HG03097 (cell line): ENCODE results near the gene KCNK16.
A peak's percentile ranks its signal among the peaks of the same experiment; 100 is the strongest.
"Not testable (repeated sequence)": the region's sequence is repeated elsewhere in the genome, so short reads cannot be mapped to it uniquely, and the experiment has no call there.

ENCODE experiments used
- ATAC-seq: cut with Tn5 transposase; IDR thresholded peaks from one replicate; pipeline ENCODE4 v1.9.1; 2021; ENCODE audit not compliant: unreplicated experiment, low FRiP score

Gene KCNK16

GRCh38 chr6:39312912-39313525 is 9.5 kb downstream of the KCNK16 start:
- ATAC-seq, result no peak

DNA sequence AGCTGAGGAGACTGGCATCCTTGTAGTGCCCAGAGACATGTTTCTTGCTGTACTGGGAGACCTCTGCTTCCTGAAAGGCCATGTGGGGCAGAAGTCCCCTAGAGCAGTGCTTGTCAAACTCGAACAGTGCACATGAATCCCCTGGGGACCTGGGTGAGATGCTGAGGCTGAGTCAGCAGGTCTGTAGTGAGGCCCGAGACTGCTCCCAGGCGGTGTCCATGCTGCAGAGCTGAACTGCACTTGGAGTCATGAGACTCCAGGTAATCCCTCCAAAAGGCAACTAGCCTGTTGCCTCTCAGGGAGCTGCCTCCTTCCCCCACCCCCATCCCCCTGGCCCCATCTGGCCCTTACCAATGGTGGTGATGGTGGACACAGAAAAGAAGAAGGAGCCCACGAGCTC is 12.0 kb downstream of the KCNK16 start:
- no peak for ATAC-seq

GRCh38 chr6:39309942-39310531 is 12.5 kb downstream of the KCNK16 start:
- ATAC-seq, result no peak

- ATAC-seq, result no peak
Observed at GRCh38 chr6:39307462-39307861, 15.0 kb downstream of the KCNK16 start.

DNA sequence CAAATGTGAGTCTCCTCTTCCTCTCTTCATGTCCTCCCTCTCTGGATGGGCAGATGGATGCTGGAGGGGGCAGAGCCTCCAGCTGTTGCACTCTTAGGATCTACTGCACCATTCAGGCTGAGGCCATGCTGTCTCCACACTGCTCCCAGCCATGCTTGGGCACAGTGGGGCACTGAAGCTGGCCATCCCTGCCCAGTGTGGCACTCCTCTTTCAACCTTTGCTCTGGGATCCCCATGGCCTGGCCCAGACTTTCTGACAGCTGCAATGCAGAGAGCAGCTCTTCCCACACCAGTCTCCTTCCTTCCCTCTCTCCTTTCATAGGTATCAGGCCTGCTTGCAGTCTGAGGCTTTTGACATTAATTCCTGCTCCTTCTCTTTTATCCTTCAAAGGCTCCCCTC is 17.6 kb downstream of the KCNK16 start:
- ATAC-seq, result no peak

- ATAC-seq, result no peak
Observed at GRCh38 chr6:39303425-39304153, 18.9 kb downstream of the KCNK16 start.

DNA sequence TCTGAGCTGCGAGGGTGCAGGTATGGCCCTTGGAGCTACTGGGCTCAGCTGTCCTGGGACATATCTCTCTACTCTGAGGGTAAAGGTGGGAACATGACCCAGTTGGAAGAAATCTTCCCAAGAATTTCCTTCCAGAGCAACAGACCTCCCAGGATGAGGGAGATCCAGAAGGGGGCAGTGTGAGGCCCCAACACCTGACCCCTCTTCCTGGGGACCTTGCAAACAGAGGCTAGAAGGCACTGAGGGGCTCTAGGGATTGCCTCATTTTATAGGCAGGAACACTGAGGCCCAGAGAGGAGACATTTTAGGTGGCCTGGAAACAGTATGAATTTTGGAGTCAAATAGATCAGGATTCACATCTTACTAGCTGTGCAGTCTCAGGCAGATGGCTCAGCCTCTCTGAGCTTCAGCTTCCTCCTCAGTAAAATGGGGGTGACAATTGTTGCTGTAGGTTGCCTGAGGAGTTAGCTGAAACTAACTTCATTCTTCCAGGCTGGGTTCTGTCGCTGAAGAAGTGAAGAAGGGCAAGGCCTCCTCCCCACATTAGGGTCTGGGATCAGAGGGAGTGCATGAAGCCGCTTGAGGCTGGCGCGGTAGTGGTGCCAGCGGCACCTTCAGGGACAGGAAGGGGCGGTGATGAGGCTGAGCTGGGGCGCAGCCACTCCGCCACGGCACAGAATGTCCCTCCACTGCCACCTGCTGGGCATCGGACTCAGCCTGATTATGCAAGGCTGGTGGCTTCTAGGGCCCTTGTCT is 19.7 kb downstream of the KCNK16 start:
- ATAC-seq, result peak; percentile 71

DNA sequence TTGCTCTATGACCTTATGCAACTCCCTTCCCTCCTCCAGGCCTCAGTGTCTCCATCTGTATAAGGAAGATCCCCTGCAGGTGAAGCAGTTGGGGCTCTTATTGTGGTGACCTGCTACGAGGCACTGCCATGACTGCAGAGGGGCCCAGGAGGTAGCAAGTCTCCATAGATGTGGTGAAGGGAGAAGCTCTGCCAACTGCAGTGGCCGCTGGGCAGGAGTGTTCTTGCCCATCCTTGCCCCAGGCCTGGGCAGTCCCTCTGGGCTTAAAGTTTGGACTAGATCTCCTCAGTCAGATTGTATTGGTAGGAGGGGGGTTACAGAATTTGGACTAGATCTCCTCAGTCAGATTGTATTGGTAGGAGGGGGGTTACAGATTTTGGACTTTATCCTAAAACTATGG is 20.5 kb downstream of the KCNK16 start:
- no peak for ATAC-seq

- ATAC-seq, result no peak
Observed at GRCh38 chr6:39301606-39302005, 20.9 kb downstream of the KCNK16 start.

GRCh38 chr6:39300739-39301138 is 21.8 kb downstream of the KCNK16 start:
- ATAC-seq, result no peak

DNA sequence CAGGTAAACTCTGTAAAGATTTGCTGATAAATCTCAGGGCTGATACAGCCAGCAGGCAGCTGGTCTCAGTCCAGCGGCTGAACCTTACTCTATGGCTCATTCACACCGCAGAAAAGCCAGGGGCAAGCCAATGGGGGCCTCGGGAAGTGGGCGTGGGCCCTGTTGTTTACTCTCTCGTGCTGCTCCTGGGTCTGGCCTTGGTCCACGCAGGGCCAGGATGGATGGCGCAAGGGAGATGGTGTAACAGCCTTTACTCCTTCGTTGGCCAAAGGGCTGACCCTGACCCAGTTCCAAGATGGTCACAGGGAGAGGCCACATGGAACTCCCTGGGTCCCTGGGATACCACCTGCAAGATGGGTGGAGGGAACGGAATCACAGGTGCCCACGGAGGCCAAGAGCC is 24.4 kb downstream of the KCNK16 start:
- ATAC-seq, result no peak

DNA sequence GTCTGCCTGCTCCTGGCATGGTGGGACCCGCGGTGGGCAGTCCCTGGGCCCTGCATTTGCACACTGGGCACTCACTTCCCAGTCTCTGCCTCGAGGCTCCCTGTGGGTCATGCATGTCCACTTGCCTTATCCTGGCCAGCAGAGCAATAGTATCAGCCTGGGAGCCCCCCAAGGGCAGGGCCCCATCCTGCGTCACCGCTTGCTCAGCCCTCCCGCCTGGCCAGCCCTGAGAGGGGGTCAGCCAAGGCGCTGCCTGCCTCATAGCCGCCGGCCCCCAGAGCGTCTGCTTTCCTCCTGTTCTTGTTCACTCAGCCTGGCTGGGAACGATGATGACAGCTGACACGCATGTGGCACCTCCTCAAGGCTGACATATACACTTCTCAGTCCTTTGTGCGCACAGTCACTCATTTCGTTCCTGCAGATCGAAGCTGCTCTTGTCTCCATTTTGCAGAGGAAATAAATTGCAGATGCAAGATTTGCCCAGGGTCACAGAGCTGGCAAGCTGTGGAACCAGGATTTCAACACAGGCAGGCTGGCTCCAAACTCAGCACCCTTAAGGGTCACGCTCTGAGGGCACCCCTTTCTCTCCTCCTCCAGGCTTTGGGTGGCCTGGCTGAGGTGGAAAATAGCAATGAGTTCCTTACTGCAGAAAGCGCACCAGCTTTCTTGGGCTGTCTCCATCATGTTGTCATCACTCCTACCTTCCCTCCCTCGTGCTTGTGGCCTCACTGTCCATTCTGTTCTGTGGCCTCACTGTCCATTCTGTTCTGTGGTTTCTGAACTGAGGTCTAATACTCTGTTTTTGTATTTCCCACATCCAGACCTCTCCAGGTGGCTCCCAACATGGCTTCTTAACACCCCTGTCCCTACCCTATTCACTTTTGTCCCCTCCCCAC is 25.5 kb downstream of the KCNK16 start:
- no peak for ATAC-seq

DNA sequence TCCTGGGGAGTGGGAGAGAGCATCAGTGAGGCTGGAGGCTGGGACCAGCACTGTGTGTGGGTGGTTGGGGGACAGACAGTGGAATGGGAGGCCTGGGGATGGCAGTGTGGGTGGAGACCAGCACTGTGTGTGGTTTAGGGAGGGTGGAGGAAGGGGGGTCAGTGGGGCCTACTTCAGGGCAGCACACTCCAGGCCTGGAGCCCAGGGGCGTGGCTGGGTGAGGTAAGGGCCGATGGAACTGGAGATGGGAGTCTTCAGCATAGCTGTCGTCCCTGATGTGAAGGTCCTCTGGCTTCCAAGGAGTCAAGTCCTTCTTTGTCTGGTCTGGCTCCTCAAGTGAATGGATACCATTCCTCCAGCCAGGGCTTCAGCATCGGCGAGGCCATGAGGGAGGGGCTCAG is 26.9 kb downstream of the KCNK16 start:
- ATAC-seq, result no peak

- no peak for ATAC-seq
Observed at GRCh38 chr6:39294899-39295298, 27.6 kb downstream of the KCNK16 start.

DNA sequence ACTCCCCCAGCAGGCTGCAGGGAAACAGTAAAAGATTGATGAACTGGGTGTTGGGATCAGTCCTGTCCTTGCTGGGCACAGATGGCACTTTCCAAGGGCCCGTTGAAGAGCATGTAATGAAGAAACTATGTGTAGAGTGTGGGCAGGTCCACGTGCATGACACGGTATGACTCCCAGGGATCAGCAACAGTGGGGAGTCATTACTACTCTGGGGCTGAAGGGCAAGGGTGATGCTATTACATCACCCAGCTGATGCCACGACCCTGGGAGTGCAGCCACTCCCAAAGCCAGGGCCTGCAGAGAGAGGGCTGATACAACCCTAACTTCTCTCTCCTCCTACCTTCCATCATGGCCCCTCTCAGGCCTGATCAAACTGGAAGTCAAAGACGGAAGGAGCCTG is 28.4 kb downstream of the KCNK16 start:
- ATAC-seq, result no peak

DNA sequence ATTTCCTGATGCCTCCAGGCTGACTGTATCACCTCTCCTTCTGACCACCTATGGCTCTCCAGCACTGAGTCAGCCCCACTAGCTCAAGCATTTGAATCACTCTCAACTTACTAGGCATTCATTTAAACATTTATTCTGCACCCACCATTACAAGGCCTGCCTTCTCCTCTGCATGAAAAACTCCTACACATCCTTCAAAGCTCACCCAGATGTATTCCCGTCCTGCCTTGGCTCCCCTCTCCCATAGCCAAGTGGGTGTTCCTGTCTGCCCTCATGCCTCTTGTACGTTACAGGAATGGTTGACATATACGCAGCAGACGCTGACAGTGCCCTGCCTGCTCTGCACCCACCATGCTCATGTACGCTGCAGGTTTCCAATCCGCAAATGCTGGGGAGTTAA is 29.9 kb downstream of the KCNK16 start:
- ATAC-seq, result no peak

GRCh38 chr6:39289490-39289889 is 33.0 kb downstream of the KCNK16 start:
- ATAC-seq, result no peak

DNA sequence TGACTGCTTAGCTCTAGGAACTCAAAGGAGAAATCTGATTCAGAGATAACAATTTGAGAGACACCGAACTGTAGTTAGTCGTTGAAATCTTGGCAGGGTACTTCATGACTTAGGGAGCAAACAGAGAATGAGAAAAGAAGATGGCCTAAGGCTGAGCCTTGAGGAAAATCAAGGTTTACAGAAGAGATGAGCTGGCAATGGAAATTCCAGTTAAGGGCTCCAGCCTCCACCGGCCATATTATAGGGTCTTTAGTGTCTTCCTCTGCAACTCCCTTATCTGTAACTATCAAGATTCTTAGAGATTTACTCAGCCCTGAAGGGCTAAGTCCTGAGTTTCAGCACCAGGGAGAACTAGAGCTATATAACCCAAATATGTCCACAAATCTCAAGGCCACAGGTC is 34.9 kb downstream of the KCNK16 start:
- ATAC-seq, result no peak

DNA sequence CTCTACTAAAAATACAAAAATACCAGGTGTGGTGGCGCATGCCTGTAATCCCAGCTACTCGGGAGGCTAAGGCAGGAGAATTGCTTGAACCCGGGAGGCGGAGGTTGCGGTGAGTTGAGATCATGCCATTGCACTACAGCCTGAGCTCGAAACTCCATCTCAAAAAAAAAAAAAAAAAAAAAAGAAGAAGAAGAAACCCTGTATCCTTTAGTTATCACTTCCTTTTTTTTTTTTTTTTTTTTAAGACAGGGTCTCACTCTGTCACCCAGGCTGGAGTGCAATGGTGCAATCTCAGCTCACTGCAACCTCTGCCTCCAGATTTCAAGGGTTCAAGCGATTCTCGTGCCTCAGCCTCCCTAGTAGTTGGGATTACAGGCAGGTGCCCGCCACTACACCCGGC is 35.9 kb downstream of the KCNK16 start:
- ATAC-seq, result not testable (repeated sequence)

- ATAC-seq, result no peak
Observed at GRCh38 chr6:39282774-39283173, 39.7 kb downstream of the KCNK16 start.
